Osteocyte (in vitro differentiated cells): Measurements from ENCODE around the gene FOXO6. TPM values are rescaled to one million over a fixed set of nuclear protein-coding genes. Genes with fewer than 3 reads are reported as not detected.

Experiments
- DNase-seq: peaks from one replicate; pipeline ENCODE4 v3.0.0; 2021; ENCODE audit warnings: mixed read lengths; ENCODE audit not compliant: unreplicated experiment; ENCODE audit errors: extremely low spot score
- H3K27ac Mint-ChIP-seq: one replicate; pipeline ENCODE4 v1.8.0; 2021; ENCODE audit warnings: mild to moderate bottlenecking, mixed read lengths; ENCODE audit not compliant: unreplicated experiment
- H3K27me3 Mint-ChIP-seq: one replicate; pipeline ENCODE4 v1.8.0; 2021; ENCODE audit warnings: mixed read lengths; ENCODE audit not compliant: unreplicated experiment
- H3K36me3 Mint-ChIP-seq: one replicate; pipeline ENCODE4 v1.8.0; 2021; ENCODE audit warnings: mixed read lengths; ENCODE audit not compliant: unreplicated experiment
- H3K4me1 Mint-ChIP-seq: one replicate; pipeline ENCODE4 v1.8.0; 2021; ENCODE audit warnings: mixed read lengths; ENCODE audit not compliant: unreplicated experiment
- H3K4me3 Mint-ChIP-seq: one replicate; pipeline ENCODE4 v1.8.0; 2021; ENCODE audit warnings: mild to moderate bottlenecking, moderate library complexity, mixed read lengths; ENCODE audit not compliant: unreplicated experiment
- H3K9me3 Mint-ChIP-seq: one replicate; pipeline ENCODE4 v1.8.0; 2021; ENCODE audit warnings: mixed read lengths; ENCODE audit not compliant: unreplicated experiment
- total RNA-seq: library from RNA; stranded (reverse); gene quantifications from 2 replicates; pipeline ENCODE4 v1.2.1, GENCODE V29; 2021
- TF ChIP-seq, protein P1 (sequence below): fragments of 200-600 bp; sonication (generic); IDR thresholded peaks from 2 replicates; pipeline ENCODE4 v1.5.0; 2021; ENCODE audit warnings: antibody characterized with exemption, mild to moderate bottlenecking, moderate library complexity

Gene FOXO6
- total RNA-seq, 1 donor from 2014 or later, result 0.99 TPM

GRCh38 chr1:41323243-41323642 lies 38.0 kb upstream of the FOXO6 start:
- TF ChIP-seq, protein P1, sequence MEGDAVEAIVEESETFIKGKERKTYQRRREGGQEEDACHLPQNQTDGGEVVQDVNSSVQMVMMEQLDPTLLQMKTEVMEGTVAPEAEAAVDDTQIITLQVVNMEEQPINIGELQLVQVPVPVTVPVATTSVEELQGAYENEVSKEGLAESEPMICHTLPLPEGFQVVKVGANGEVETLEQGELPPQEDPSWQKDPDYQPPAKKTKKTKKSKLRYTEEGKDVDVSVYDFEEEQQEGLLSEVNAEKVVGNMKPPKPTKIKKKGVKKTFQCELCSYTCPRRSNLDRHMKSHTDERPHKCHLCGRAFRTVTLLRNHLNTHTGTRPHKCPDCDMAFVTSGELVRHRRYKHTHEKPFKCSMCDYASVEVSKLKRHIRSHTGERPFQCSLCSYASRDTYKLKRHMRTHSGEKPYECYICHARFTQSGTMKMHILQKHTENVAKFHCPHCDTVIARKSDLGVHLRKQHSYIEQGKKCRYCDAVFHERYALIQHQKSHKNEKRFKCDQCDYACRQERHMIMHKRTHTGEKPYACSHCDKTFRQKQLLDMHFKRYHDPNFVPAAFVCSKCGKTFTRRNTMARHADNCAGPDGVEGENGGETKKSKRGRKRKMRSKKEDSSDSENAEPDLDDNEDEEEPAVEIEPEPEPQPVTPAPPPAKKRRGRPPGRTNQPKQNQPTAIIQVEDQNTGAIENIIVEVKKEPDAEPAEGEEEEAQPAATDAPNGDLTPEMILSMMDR, result no peak
- no peak overlapping the region for H3K4me3 Mint-ChIP-seq
- no peak for DNase-seq
- H3K9me3 Mint-ChIP-seq, result no peaks in the 10 kb centered on the region
- no peak overlapping the region for H3K27ac Mint-ChIP-seq
- H3K36me3 Mint-ChIP-seq, result no peaks in the 10 kb centered on the region
- peaks cover 17% of the 10 kb centered on the region for H3K4me1 Mint-ChIP-seq
- peaks cover 4% of the 10 kb centered on the region for H3K27me3 Mint-ChIP-seq

DNA sequence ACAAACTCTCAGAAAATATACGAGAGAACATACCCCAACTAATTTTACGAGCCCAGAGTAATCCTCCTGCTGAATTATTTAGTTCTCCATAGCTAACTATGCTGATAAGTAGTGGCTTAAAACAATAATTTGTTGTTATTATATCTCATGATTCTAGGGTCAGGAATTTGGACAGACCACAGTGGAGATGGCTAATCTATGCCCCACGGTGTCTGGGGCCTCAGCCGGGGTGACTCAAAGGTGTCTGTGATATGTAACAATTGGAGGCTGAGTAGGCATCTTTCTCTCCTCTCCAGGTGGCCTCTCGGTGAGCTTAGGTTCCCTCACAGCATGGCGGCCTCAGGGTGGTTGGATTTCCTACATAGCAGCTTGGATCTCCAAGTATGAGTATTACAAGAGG lies 35.4 kb upstream of the FOXO6 start:
- Mint-ChIP-seq H3K4me3 (no peak overlapping the region), H3K27me3 (peaks cover 4% of the 10 kb centered on the region), H3K4me1 (no peaks in the 10 kb centered on the region), H3K27ac (no peak overlapping the region), H3K9me3 (no peaks in the 10 kb centered on the region), H3K36me3 (no peaks in the 10 kb centered on the region)
- DNase-seq, result no peak
- TF ChIP-seq, protein P1, result no peak

DNA sequence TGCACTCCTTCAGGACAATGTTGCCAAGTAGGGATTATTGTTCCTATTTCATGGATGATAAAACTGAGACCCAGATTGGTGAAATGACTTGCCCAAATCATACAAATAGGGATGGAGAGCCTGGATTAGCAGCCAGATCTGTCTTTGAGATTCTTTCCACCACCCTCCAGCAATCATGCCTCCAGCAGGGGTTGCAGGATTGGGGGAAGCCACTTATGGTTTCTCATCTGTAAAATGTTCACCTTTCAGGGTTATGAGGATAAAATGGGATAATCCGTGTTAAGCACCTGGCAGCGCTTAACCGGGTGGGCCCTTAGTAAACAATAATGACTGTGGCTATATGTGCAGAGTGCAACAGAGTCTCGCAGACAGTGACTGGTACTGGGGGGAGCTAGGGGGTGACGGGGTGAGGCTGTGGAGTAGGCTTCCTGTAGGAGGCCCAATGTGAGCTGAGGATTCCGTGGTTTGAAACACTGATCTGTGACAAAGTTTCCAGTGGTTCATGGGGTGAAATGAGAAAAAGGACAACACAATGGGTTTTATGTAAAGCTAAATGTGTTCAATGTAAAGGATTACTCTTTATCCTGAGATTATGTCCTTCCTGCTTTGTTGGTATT lies 33.7 kb upstream of the FOXO6 start:
- Mint-ChIP-seq H3K27ac (no peak overlapping the region), H3K36me3 (no peaks in the 10 kb centered on the region), H3K4me3 (no peak overlapping the region), H3K9me3 (no peaks in the 10 kb centered on the region), H3K4me1 (no peaks in the 10 kb centered on the region), H3K27me3 (peaks cover 6% of the 10 kb centered on the region)
- peak; percentile 53 for DNase-seq
- TF ChIP-seq, protein P1, result no peak

DNA sequence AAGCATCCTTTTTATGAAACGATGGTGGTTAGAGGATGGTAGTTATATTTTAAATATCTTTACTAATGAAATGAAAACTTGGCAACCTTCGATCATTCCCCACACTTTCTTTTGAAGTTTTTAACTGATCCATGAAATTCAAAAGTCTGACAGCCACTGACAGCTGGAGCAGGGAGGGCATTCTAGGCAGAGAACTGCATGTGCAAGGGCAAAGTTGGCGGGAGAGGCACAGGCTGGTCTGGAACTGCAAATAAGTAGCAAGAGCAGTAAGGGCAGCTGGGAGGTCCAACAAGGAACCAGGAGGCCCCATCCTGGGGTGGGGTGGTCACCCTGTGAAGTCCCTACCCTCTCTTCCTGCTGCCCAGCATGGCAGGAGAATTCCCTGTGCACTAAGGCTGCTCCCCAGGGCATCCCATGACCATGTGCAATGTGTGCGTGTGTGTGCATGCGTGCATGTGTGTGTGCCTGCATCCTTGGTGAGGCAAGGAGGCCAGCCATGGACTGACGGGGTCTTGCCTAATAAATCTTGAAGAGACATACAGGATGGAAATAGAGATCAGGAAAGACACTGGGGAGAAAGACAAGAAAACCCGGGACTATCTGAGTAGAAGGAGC lies 33.1 kb upstream of the FOXO6 start:
- no peak overlapping the region for H3K27ac Mint-ChIP-seq
- H3K27me3 Mint-ChIP-seq, result peaks cover 6% of the 10 kb centered on the region
- no peaks in the 10 kb centered on the region for H3K4me1 Mint-ChIP-seq
- peaks cover 2% of the 10 kb centered on the region for H3K9me3 Mint-ChIP-seq
- DNase-seq, result peak; percentile 74
- H3K36me3 Mint-ChIP-seq, result no peaks in the 10 kb centered on the region
- H3K4me3 Mint-ChIP-seq, result no peak overlapping the region
- TF ChIP-seq, protein P1, result no peak

- Mint-ChIP-seq H3K27me3 (peaks cover 6% of the 10 kb centered on the region), H3K36me3 (no peaks in the 10 kb centered on the region), H3K27ac (no peak overlapping the region), H3K4me1 (no peaks in the 10 kb centered on the region), H3K9me3 (peaks cover 5% of the 10 kb centered on the region), H3K4me3 (no peak overlapping the region)
- TF ChIP-seq, protein P1, result no peak
- DNase-seq, result peak; percentile 54
Measured at GRCh38 chr1:41328780-41329640, 32.2 kb upstream of the FOXO6 start.
